Measurements from ENCODE around the gene WDR5B. TPM values are rescaled to one million over a fixed set of nuclear protein-coding genes. Genes with fewer than 3 reads are reported as not detected.

WDR5B gene
- total and polyA plus RNA-seq, 2 of the 4 experiments (the other 2 are of a cell fraction): 3.1 to 5.6 TPM

GRCh38 chr3:122451371-122451770, 35.5 kb upstream of the WDR5B start:
- peaks cover 25% of the 10 kb centered on the region for H3K36me3 ChIP-seq (ENCODE audit: control insufficient read depth, insufficient read depth, low read length)

More at GRCh38 chr3:122451371-122451770, 35.5 kb upstream of the WDR5B start:
- H4K5ac ChIP-seq (ENCODE audit: low read depth, low read length): no peak overlapping the region
- DNase-seq (no peak), ATAC-seq (ENCODE audit: low read depth) (no peak)
- H2BK120ac ChIP-seq (ENCODE audit: low read depth, low read length): no peak overlapping the region
- H2BK20ac ChIP-seq (ENCODE audit: low read depth, low read length): no peak overlapping the region
- H3K4ac ChIP-seq (ENCODE audit: low read depth, low read length): no peak overlapping the region
- H2BK5ac ChIP-seq (ENCODE audit: low read depth, low read length, poor library complexity, severe bottlenecking): no peak overlapping the region
- H2AFZ ChIP-seq (replicated peaks; ENCODE audit: low read length, poor library complexity): no peak overlapping the region
- no peak overlapping the region for H2BK15ac ChIP-seq (ENCODE audit: low read depth, low read length)
- H3K4me2 ChIP-seq (ENCODE audit: low read depth, low read length): no peak overlapping the region
- peaks cover 0 to 5% of the 10 kb centered on the region in 2 experiments; a peak in 1 of 4 replicates for H3K79me1 ChIP-seq (ENCODE audit: low read depth in 1 of 2, low read length in 2 of 2)
- no peaks in the 10 kb centered on the region for H4K20me1 ChIP-seq (ENCODE audit: insufficient read depth, low read length)
- H3K9me3 ChIP-seq (ENCODE audit: control insufficient read depth, insufficient read depth, low read length): no peaks in the 10 kb centered on the region
- in situ Hi-C loops (cut with MboI; ENCODE audit: low sequenced_read_pairs) (no loop called here), intact Hi-C loops (cut with micrococcal nuclease) (no loop called here), dilution Hi-C loops (cut with HindIII; ENCODE audit: low sequenced_read_pairs, unreplicated experiment) (no loop called here)
- H3K27ac ChIP-seq (ENCODE audit: insufficient read depth, low read length): no peak overlapping the region
- H3K27me3 ChIP-seq (ENCODE audit: control insufficient read depth, insufficient read depth, low read length): no peaks in the 10 kb centered on the region
- no peak overlapping the region for H3K14ac ChIP-seq (replicated peaks; ENCODE audit: low read depth, low read length)
- no CpG with 5 or more reads among the region's 3 CpGs for WGBS, 2 experiments (ENCODE audit: extremely low coverage in 2 of 2, insufficient read length in 1 of 2)
- no peak overlapping the region for H4K8ac ChIP-seq (ENCODE audit: low read depth in 2 of 2, low read length in 2 of 2)
- TF ChIP-seq USF2 (IDR thresholded peaks at IDR 0.05; ENCODE audit: low read depth, low read length): no peak
- no peak for TF ChIP-seq MAFK (IDR thresholded peaks at IDR 0.05; ENCODE audit: low read depth, low read length)
- TF ChIP-seq RAD21 (IDR thresholded peaks at IDR 0.05; ENCODE audit: low read length): no peak
- TF ChIP-seq RFX5 (IDR thresholded peaks at IDR 0.05; ENCODE audit: low read depth, low read length): no peak
- no peak for TF ChIP-seq MAZ (IDR thresholded peaks at IDR 0.05; ENCODE audit: borderline replicate concordance, low read depth, low read length)
- no peak for TF ChIP-seq ELK1 (IDR thresholded peaks at IDR 0.05; ENCODE audit: borderline replicate concordance, low read depth, low read length)
- TF ChIP-seq RCOR1 (IDR thresholded peaks at IDR 0.05; ENCODE audit: insufficient replicate concordance, low read length): no peak
- no peak for TF ChIP-seq MXI1 (IDR thresholded peaks at IDR 0.05; ENCODE audit: borderline replicate concordance, low read depth, low read length)
- TF ChIP-seq CEBPB (IDR thresholded peaks at IDR 0.05; ENCODE audit: low read depth, low read length): no peak
- TF ChIP-seq SMC3 (IDR thresholded peaks at IDR 0.05; ENCODE audit: low read depth, low read length): no peak
- TF ChIP-seq CTCF (conservative IDR thresholded peaks at IDR 0.05; ENCODE audit: low read depth, low read length): no peak
- TF ChIP-seq NFE2L2 (IDR thresholded peaks at IDR 0.05; ENCODE audit: low read depth, low read length): no peak
- no peak for TF ChIP-seq POLR2A (IDR thresholded peaks at IDR 0.05; ENCODE audit: low read depth, low read length)
- no peak for TF ChIP-seq CHD1 (IDR thresholded peaks at IDR 0.05; ENCODE audit: low read depth, low read length)
- TF ChIP-seq BHLHE40 (IDR thresholded peaks at IDR 0.05; ENCODE audit: low read depth, low read length): no peak
- H2AK9ac ChIP-seq (replicated peaks; ENCODE audit: low read depth, low read length, poor library complexity): no peak overlapping the region
- ChIA-PET CTCF (interaction anchor here (0.5 kb wide), 1 partner anchor 908 kb away, joined by 4 read pairs; no protein-coding TSS in a partner anchor), POLR2A (ENCODE audit: unreplicated experiment) (no interaction called here)
- no peak overlapping the region for H3K18ac ChIP-seq (ENCODE audit: low read depth, low read length)
- no TSS peak for BruUV-seq (replicated peaks)
- no peak overlapping the region for H3K56ac ChIP-seq (ENCODE audit: extremely low read depth, insufficient read depth, low read length)
- no peak overlapping the region for H2AK5ac ChIP-seq (ENCODE audit: low read depth, low read length)
- H3K9me1 ChIP-seq (ENCODE audit: insufficient read depth, low read length): no peaks in the 10 kb centered on the region
- no peaks in the 10 kb centered on the region for H3K4me1 ChIP-seq (ENCODE audit: control insufficient read depth, insufficient read depth, low read length)
- no peak overlapping the region for H3K9ac ChIP-seq (ENCODE audit: low read depth, low read length)
- H4K91ac ChIP-seq (ENCODE audit: insufficient read depth, low read depth, low read length): no peak overlapping the region
- no peak overlapping the region for H3K23ac ChIP-seq (ENCODE audit: low read depth, low read length)
- no peak overlapping the region for H3K4me3 ChIP-seq (ENCODE audit: insufficient read depth, low read depth, low read length)
